Right cardiac atrium (tissue), 5 donors: ENCODE data around the gene ITGB8. TPM values are rescaled to one million over a fixed set of nuclear protein-coding genes. Genes with fewer than 3 reads are reported as not detected.

Experiments
- ATAC-seq, 2 donors: fragments of 200-7000 bp; cut with Tn5 transposase; one replicate each; pipeline versions ENCODE4 v1.8.0 to v1.9.1; 2020; ENCODE audit warnings: moderate library complexity in 2 of 2, mild to moderate bottlenecking in 1 of 2
- DNase-seq, 3 donors: peaks; one replicate each; pipeline ENCODE4 v3.0.0-alpha.2; 2020
- H3K27ac ChIP-seq: one replicate; pipeline ENCODE4 v1.5.1; 2013; ENCODE audit warnings: mild to moderate bottlenecking, low read length, control low read depth, moderate library complexity
- H3K27me3 ChIP-seq: one replicate; pipeline ENCODE4 v1.6.1; 2013; ENCODE audit not compliant: control insufficient read depth, insufficient read depth
- H3K4me1 ChIP-seq: one replicate; pipeline ENCODE4 v1.6.1; 2013; ENCODE audit warnings: low read length; ENCODE audit not compliant: control insufficient read depth, insufficient read depth
- H3K4me3 ChIP-seq: one replicate; pipeline ENCODE4 v1.5.1; 2013; ENCODE audit warnings: low read length, control low read depth
- H3K9me3 ChIP-seq: one replicate; pipeline ENCODE4 v1.6.1; 2013; ENCODE audit warnings: low read length; ENCODE audit not compliant: control insufficient read depth
- whole genome bisulfite sequencing: extraction: QIAGEN DNeasy Blood & Tissue Kit; methylation state at CpG from one replicate; pipeline ENCODE4 v1.1.7; 2013; 5-methylcytosine and 5-hydroxymethylcytosine counted together
- intact Hi-C, 4 donors: fragments of 100-400 bp; cut with DNase I; formaldehyde crosslinking; loops; one replicate each; pipeline versions ENCODE4 v1.11.0 to v1.14.0; 2022 to 2023
- long read RNA-seq, 4 donors: library from polyadenylated mRNA; unstranded; transcript quantifications; one replicate each; pipeline ENCODE4 v2.0.0, GENCODE V29; 2020 to 2021
- polyA plus RNA-seq: library from polyadenylated mRNA; stranded (reverse); fragments of 200-250 nt; gene quantifications from one replicate; pipeline ENCODE4 v1.2.3, GENCODE V29; 2013
- total RNA-seq, 4 donors: library from RNA; stranded (reverse); fragmentation: NEBNext Ultra II Directional; extraction: Animal tissue kit (Norgen Biotek cat#: 25700); gene quantifications; one replicate each; pipeline ENCODE4 v1.2.1, GENCODE V29; 2021
- donor health status: healthy with polysubstance abuse.
- donor health status: DM: no; HTN: yes; CAD: no.
- donor health status: DM: no; HTN: no; CAD: no.
- donor health status: DM: no; HTN: yes; CAD: no; lungs with severe emphysema.
- donor health status: DM: yes; HTN: yes; CAD: no.

ITGB8 gene
- total RNA-seq (1 to 10 TPM; 3.6 to 5.1 (median 4.3) TPM), polyA plus RNA-seq (2.1 TPM)
- long read RNA-seq, donor 1, full-length matches to known transcripts: 1 of 5 reads
- long read RNA-seq, donor 1, partial matches to known transcripts: 1 of 5 reads
- long read RNA-seq, donor 1, other reads (novel, unspliced or antisense): 3 of 5 reads
- long read RNA-seq, donor 2: 0 reads
- long read RNA-seq, donor 3, partial matches to known transcripts: 1 of 2 reads
- long read RNA-seq, donor 3, other reads (novel, unspliced or antisense): 1 of 2 reads
- long read RNA-seq, donor 4: 0 reads

DNA sequence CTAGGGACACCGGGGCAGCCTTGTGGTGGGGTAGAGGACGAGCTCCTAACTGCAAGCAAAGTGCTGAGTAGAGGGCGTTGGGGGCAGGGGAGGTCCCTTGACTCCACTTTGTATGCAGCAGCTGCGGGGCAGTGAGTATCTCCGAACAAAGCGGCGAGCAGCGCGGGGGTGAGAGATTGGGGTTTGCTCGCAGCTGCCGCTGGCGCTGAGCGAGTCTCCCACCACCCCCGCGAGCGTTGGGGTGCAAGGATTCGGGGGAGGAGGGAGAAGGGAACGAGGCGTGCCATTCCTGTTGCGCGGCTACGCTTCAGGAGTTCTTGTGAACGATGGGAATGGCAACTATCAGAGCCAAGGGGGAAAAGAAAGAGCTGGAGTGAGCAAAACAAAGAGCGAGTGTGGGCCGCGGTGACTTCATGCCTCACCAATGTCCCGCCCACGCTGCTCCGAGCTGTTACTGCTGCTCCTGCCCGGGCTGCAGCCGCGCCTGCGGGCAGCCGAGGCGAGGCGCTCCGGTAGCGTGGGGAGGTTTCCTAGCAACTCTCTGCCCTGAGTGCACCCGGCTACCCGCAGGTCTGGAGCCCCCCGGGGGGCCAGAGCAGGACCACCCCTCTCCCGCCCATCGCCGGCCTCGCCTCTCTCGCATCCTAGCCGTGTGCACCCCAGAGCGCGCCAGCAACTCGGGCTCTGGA is at the start of gene ITGB8:
ITGB8 (plus strand) TSS at position 662 of the 689 bp plus-strand sequence. CDS start 907 bp downstream, outside the sequence.
- intact Hi-C loops: no loop called here

GRCh38 chr7:20282959-20283358 is 47.7 kb upstream of the ITGB8 start:
- DNase-seq: no peak
- no peaks in the 10 kb centered on the region for H3K4me1 ChIP-seq
- no peak overlapping the region for H3K4me3 ChIP-seq
- intact Hi-C loops: no loop called here
- H3K27ac ChIP-seq: no peak overlapping the region
- no peaks in the 10 kb centered on the region for H3K27me3 ChIP-seq
- no peaks in the 10 kb centered on the region for H3K9me3 ChIP-seq
- no peak for ATAC-seq
- 73% methylated on average over 1 of the region's 1 CpG for WGBS

More for the DNA sequence above, at the start of gene ITGB8:
- Histone ChIP-seq H3K27me3 (no peaks in the 10 kb centered on the region), H3K4me3 (peak within 1 kb of the TSS; percentile 49), H3K4me1 (no peaks in the 10 kb centered on the region), H3K27ac (peak within 1 kb of the TSS; percentile 63), H3K9me3 (no peaks in the 10 kb centered on the region)
- DNase-seq (peak; percentile 88 to 95 (median 93)), ATAC-seq (peak; percentile 96 to 97)
- WGBS: under 1% methylated on average over 50 of the region's 50 CpGs

DNA sequence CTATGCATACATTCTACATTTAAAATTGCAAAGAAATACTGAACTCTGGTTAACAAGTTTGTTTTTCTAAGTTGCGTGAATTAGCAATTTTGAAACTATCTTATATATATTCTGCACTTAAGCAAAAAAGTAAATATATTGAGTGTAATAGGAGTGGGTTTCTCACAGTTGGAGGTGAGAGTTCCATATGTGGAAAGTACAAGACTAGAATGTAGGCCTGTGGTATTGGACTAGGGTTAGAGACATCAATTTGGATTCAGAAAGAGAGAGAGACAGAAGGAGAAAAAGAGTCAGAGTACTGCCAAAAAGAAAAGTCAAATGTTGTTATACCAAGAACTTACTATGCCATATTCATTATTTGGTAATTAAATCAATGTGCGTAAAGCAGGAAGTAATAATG is 47.3 kb upstream of the ITGB8 start:
- no peak for ATAC-seq

GRCh38 chr7:20284003-20284770 is 46.5 kb upstream of the ITGB8 start:
- no peak overlapping the region for H3K4me3 ChIP-seq
- no peaks in the 10 kb centered on the region for H3K4me1 ChIP-seq
- ATAC-seq (no peak), DNase-seq (no peak)
- H3K27me3 ChIP-seq: no peaks in the 10 kb centered on the region
- H3K9me3 ChIP-seq: no peaks in the 10 kb centered on the region
- intact Hi-C loops: no loop called here
- WGBS: 85% methylated on average over 3 of the region's 3 CpGs
- no peak overlapping the region for H3K27ac ChIP-seq

More for the DNA sequence above, 47.3 kb upstream of the ITGB8 start:
- H3K27ac ChIP-seq: no peak overlapping the region
- no peaks in the 10 kb centered on the region for H3K27me3 ChIP-seq
- 93% methylated on average over 2 of the region's 2 CpGs for WGBS
- DNase-seq: no peak
- H3K4me3 ChIP-seq: no peak overlapping the region
- no peaks in the 10 kb centered on the region for H3K4me1 ChIP-seq
- intact Hi-C loops: no loop called here
- H3K9me3 ChIP-seq: no peaks in the 10 kb centered on the region

GRCh38 chr7:20284771-20285143 is 45.9 kb upstream of the ITGB8 start:
- Histone ChIP-seq H3K9me3 (no peaks in the 10 kb centered on the region), H3K27me3 (no peaks in the 10 kb centered on the region), H3K27ac (no peak overlapping the region), H3K4me1 (no peaks in the 10 kb centered on the region), H3K4me3 (no peak overlapping the region)
- DNase-seq (no peak), ATAC-seq (no peak)
- intact Hi-C loops: no loop called here

GRCh38 chr7:20287317-20287716 is 43.4 kb upstream of the ITGB8 start:
- no peak for DNase-seq
- intact Hi-C loops: no loop called here

GRCh38 chr7:20288036-20288435 is 42.7 kb upstream of the ITGB8 start:
- no peak overlapping the region for H3K4me3 ChIP-seq
- H3K9me3 ChIP-seq: peaks cover 1% of the 10 kb centered on the region
- H3K27me3 ChIP-seq: no peaks in the 10 kb centered on the region
- no peaks in the 10 kb centered on the region for H3K4me1 ChIP-seq
- 69% methylated on average over 2 of the region's 2 CpGs for WGBS
- no peak for DNase-seq
- no peak for ATAC-seq
- no peak overlapping the region for H3K27ac ChIP-seq
- intact Hi-C loops: no loop called here

More at GRCh38 chr7:20287317-20287716, 43.4 kb upstream of the ITGB8 start:
- peaks cover 1% of the 10 kb centered on the region for H3K9me3 ChIP-seq
- 93% methylated on average over 2 of the region's 2 CpGs for WGBS
- H3K4me1 ChIP-seq: no peaks in the 10 kb centered on the region
- H3K27me3 ChIP-seq: no peaks in the 10 kb centered on the region
- H3K27ac ChIP-seq: no peak overlapping the region
- ATAC-seq: no peak
- H3K4me3 ChIP-seq: no peak overlapping the region

- H3K9me3 ChIP-seq: peaks cover 1% of the 10 kb centered on the region
- ATAC-seq: no peak
- no peaks in the 10 kb centered on the region for H3K27me3 ChIP-seq
- no peak for DNase-seq
- no peak overlapping the region for H3K4me3 ChIP-seq
- H3K27ac ChIP-seq: no peak overlapping the region
- 64% methylated on average over 3 of the region's 3 CpGs for WGBS
- H3K4me1 ChIP-seq: no peaks in the 10 kb centered on the region
- intact Hi-C loops: no loop called here
Measured at GRCh38 chr7:20290505-20291111, 40.1 kb upstream of the ITGB8 start.

GRCh38 chr7:20293336-20293735 is 37.4 kb upstream of the ITGB8 start:
- Histone ChIP-seq H3K4me1 (no peaks in the 10 kb centered on the region), H3K4me3 (no peak overlapping the region), H3K9me3 (peaks cover 1% of the 10 kb centered on the region), H3K27ac (no peak overlapping the region), H3K27me3 (no peaks in the 10 kb centered on the region)
- no peak for ATAC-seq
- intact Hi-C loops: no loop called here
- WGBS: 84% methylated on average over 3 of the region's 3 CpGs
- no peak for DNase-seq

DNA sequence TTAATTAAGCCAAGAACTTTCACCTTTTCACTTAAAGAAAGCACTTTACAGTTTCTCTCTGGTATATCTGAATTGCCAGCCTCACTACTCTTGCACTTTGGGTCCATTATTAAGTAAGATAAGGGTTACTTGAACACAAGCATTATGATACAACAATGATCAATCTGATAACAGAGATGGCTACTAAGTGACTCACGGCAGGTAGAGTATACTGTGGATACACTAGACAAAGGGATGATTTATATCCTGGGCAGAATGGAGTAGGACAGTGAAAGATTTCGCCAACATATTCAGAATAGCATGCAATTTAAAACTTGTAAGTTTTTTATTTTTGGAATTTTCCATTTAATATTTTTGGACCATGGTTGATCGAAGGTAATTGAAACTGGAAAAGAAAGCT is 34.3 kb upstream of the ITGB8 start:
- Histone ChIP-seq H3K27ac (no peak overlapping the region), H3K9me3 (peaks cover under 1% of the 10 kb centered on the region), H3K4me3 (no peak overlapping the region), H3K4me1 (no peaks in the 10 kb centered on the region), H3K27me3 (no peaks in the 10 kb centered on the region)
- no peak for ATAC-seq
- intact Hi-C loops: no loop called here
- DNase-seq: no peak
- WGBS: 84% methylated on average over 3 of the region's 3 CpGs

DNA sequence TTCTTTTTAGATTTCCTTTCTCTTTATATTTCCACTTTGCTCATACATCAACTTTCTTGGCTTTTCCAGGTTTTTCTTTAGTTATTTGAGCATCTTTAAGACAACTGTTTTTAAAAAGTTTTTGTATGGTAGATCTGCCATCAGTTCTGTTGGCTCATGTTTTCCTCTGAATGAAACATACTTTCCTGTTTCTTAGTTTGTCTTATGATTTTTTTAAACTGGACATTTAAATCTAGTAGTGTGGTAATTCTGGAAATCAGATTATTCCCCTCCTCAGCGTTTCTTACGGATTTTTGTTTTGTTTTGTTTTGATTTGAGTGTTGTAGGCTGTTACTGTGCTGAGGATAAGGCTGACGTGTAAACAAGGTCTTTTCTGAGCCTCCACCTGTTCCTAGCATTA is 33.8 kb upstream of the ITGB8 start:
- intact Hi-C loops: no loop called here
- Histone ChIP-seq H3K9me3 (no peaks in the 10 kb centered on the region), H3K4me1 (no peaks in the 10 kb centered on the region), H3K4me3 (no peak overlapping the region), H3K27ac (no peak overlapping the region), H3K27me3 (no peaks in the 10 kb centered on the region)
- DNase-seq: no peak
- WGBS: 59% methylated on average over 3 of the region's 3 CpGs
- no peak for ATAC-seq
